Ammon's horn (tissue), 1 donor: ENCODE data around the gene LGALS9B.
"Not testable (repeated sequence)": the region's sequence is repeated elsewhere in the genome, so short reads cannot be mapped to it uniquely, and the experiment has no call there.

Experiments
- DNase-seq: peaks from one replicate; pipeline ENCODE4 v3.0.0-alpha.2; 2016; ENCODE audit warnings: low spot score

Gene LGALS9B

DNA sequence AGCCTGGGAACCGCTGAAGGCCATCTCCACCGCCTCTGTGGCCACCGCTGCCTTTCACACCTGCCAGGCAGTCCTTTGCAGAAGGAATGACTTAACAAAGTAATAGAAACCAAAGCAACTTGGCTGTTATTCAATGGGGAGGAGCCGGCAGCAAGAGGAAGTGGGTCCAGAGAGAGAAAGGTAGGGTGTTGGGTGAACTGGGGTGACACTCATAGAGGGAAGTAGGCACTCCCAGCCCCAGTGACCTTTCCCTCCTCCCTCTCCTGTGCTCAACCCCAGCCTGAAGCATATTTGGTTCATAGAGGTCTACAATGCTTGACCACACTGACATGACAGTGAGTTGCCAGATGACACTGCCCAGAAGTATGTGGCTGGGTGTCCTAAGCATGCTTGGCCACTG lies at the start of gene LGALS9B:
LGALS9B (minus strand) TSS at position 93 of the 400 bp plus-strand sequence; CDS start at position 24, 69 bp downstream.
- not testable (repeated sequence) for DNase-seq

DNA sequence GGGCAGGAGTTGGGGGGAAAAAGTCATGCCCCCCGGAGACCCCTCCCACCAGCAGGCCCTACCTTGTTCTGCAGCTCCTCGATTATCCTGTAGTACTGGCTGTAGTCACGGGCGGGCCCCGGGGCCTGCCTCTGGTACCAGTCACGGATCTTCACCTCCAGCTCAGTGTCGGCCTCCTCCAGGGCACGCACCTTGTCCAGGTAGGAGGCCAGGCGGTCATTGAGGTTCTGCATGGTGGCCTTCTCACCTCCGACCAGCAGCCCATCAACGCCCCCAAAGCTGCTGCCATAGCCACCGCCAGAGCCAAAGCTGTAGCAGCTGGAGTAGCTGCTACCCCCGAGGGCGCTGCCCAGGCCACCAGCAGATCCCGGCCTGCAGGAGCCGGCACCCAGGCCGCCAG lies 49.6 kb upstream of the LGALS9B start:
- DNase-seq, result not testable (repeated sequence)

DNA sequence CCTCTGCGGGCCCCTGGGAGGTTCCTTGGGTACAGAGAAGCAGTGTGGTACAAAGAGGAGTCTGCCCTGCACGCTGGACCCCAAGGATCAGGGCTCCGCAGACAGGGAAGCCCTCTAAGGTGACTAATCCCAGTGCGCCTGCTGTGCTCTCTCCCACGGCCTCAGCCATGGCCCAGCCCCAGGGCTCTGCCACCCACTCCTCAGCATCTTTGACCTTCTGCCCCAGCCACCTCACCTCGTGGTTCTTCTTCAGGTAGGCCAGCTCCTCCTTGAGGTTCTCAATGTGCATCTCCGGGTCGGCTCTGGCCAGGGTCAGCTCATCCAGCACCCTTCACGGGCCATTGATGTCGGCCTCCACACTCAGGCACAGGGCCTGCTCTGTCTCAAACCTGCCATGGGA lies 47.8 kb upstream of the LGALS9B start:
- not testable (repeated sequence) for DNase-seq

DNA sequence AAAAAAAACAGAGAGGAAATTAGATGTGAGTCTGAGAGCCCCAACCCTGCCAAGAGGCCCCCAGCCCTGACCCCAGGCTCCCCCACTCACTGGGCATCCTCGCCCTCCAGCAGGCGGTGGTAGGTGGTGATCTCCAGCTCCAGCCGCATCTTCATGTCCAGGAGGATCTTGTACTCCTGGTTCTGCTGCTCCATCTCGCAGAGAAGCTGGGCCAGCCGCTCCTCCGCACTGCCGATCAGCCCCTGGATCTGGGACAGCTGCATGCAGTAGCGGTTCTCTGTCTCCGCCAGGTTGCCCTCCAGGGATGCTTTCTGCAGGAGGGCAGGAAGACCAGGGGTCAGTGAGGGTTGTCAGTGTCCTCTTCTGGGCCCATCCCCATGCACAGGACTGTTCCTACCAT lies 46.2 kb upstream of the LGALS9B start:
- DNase-seq, result not testable (repeated sequence)

DNA sequence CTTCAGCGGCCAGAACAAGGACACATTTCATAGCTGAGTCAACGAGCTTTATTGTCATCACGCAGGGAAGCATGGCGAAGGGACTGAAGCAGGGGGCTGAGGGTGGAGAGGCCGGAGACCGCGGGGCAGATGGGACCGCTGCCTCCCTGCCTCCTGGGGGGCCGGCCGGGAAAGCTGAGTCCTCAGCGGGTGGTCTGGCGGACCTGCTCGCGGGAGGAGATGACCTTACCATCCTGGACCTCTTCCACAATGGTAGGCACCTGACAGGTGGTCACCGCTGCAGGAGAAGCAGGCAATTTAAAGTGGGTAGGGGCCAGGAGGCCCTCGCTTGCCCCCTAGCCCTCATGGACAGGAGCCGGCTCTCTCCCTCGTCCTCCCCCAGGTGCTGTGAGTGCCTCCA lies 45.0 kb upstream of the LGALS9B start:
- DNase-seq, result not testable (repeated sequence)

DNA sequence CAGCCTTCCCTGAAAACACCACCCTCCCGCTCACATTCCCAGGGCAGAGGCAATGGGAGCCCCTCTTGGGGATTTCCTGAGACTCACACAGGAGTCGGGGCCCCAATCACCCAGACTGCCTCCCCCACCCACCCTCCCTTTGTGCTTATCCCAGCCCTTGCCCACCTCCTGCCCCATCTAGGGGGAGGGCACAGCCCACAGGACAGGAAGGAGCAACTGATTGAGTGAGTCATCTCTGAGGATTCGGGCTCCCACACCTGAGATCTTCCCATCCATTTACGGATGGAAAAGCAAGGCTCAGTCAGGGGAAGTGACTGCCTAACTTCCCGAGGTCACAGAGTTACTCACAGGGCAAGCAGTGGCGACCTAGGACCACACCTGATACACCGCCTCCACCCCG lies 44.4 kb upstream of the LGALS9B start:
- not testable (repeated sequence) for DNase-seq

DNA sequence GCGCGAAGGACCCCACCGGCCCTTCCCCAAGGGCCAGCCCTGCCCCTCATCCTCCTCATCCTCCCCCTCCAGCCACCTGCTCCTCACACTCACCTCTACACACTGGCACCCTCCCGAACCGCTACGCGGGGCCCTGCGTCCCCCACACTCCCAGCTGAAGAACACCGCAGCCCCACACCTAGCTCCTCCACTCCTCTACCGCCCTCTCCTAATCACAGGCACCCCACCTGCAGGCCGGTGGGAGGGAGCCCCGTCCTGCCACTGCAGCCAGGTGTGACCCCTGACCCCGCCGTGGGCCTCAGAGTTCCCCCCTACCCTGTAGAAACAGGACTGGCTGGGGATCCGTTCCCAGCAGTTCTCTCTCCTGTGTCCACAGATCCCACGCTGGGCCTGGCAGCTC lies 38.0 kb upstream of the LGALS9B start:
- DNase-seq, result not testable (repeated sequence)

DNA sequence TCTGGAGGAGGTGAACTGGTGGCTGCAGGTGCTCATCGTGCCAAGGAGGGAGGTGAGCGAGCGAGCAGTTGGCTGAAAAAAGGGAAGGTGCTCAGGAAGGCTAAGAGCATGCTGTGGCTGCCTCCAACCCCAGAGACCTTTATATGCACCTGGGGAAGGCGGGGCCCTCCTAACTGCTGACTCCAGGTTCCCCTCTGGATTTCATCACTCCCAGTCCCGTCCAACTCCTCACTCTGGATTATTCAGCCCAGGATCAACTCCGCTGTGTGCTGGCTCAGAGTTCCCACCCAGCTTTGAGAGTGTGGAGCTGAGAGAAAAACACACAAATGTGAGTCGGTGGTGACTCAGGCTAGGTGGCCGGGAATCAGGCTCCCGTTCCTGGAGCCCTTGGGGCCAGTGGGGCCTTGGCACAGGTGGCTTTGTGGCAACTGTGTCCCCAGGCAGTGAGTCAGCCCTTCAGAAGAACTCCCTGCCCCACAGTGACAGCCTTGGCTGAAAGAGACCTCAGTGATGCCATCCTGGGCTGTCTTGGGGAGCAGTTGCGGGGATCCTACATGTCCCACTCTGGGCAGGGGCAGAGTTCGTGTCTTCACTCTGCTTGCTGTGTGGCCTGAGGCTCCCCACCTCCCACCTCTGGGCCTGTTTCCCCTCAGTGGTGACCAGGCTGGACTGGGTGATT lies 37.2 kb upstream of the LGALS9B start:
- not testable (repeated sequence) for DNase-seq

DNA sequence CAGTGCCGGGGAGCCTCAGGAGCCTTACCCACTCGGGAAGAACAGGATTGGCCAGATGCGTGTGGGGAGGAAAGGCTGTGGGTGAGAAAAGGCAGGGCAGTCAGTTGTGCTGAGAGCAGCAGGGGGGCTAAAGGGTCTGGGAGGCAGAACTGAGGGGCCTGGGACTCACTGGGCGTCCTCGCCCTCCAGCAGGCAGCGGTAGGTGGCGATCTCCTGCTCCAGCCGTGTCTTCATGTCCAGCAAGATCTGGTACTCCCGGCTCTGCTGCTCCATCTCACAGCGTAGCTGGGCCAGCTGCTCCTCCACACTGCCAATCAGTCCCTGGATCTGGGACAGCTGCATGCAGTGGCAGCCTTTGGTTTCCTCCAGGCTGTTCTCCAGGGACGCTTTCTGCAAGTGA lies 34.6 kb upstream of the LGALS9B start:
- not testable (repeated sequence) for DNase-seq

DNA sequence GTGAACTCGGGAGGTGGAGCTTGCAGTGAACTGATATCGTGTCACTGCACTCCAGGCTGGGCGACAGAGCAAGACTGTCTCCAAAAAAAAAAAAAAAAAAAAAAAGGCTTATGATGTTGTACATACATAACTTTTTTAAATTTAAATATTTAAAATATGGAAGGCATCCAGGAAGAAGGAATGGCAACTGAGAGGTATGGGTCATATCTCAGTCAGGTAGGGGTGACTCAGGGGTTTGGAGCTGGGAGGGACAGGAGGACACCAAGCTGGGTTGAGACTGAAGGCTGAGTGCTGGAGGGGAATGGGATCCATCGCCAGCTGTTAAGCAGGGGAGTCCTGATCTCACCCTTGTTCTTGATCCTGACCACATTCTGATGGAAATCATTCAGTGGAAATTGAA lies 33.0 kb upstream of the LGALS9B start:
- DNase-seq, result not testable (repeated sequence)

DNA sequence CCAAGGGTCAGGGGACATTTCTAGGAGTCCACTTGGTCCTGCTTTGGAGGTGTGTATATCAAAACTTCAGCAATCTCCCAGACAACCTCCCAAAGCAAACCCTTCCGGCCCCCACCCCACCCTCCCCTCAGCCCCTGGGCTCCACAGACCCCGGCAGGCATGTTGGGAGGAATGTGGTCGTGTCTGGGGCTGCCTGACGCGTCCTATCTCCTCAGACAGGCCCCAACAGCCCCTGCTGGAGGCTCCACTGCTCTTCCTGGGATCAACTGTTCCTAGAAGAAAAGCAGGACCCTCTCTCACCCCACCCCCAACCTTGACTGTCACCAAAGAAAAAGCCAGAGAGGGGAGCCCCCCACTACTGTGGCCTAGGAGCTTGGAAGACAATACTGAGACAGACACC lies 28.1 kb upstream of the LGALS9B start:
- not testable (repeated sequence) for DNase-seq

DNA sequence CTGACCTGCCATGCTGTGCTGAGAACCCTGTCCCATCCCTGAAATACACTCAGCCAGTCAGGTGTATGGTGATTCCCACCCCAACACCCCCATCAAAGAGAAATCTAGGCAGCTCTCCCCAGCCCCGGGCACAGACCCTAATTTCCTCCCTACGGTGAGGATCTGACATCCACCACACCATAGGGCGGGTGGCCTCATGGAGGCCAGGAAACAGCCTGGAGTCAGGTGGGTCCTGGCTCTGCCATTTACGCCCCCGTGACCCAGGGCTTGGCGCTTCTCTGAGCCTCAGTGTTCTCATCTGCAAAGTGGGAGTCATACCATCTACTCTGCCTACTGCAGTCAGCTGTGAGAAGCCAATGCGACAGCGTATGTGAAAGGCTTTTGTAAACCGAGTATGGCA lies 27.4 kb upstream of the LGALS9B start:
- not testable (repeated sequence) for DNase-seq

DNA sequence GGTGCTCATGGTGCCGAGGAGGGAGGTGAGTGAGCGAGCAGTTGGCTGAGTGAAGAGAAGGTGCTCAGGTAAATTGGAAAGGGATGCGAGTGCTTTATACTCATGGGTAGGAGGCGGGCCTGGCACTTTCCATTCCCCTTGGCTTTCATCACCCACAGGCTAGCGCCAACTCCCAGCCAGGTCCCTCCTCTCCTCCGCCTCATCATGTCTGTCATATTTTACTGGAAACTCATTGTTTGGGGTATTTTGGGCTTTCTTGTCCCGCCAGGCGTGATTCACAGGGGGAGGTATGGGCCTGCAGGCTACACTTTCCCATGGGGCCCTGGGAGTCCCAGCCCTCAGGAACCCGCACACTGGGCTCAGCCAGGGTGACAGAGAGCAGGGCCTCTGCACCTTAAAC lies 26.8 kb upstream of the LGALS9B start:
- DNase-seq, result not testable (repeated sequence)

DNA sequence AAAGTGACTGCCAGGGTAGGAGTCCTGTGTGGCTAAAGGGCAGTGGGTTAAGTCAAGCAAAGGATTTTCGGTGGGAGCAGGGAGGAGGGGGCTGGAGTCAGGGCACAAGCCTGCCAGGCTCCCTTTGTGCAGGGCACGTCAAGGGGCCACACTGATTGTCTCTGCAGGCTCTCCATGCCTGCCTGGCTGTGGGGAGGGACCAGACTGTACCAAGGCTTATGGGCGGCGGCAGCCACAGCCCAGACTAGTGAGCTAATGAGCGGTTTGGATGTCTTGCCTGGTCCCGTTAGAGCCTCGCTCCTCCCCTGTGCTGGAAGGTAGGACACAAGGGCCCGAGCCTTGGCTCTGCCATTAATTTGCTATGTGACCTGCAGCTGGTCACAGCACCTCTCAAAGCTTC lies 25.6 kb upstream of the LGALS9B start:
- DNase-seq, result not testable (repeated sequence)

DNA sequence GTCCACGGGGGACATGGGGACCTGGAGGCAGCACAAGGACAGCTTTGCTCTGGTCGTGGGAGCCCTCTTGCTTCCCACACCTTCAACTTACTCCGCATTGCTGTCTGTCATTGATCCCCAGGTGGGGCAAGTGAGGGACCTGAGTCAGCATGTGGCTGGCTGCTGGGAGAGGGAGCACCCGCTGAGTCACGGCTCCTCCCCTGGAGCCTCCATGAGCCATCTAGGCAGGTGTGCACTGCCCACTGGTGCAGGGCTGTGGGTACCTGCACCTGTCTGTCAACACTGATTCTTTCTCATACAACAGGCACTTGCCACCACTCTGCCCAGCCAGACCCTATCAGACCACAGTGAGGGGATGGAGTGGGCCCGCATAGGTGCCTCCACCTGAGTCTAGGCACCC lies 24.8 kb upstream of the LGALS9B start:
- not testable (repeated sequence) for DNase-seq

DNA sequence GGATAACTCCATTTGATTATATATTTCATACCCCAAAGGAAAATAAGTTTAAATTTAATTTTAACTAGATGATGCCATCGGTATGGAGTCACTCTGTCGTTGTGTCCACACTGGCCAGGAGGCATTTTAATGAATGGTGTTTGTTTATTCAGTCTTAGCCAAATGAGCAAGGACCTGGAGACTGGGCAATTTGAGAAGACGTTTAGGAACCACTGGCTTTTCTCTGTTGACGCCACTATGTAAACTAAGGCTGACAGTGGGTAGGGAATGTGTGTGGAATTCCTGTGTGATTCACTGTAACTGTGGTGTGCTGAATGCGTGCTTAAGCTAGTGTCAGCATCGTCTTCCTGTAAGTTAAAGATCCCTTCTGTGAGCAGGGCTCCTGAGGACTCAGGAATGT lies 17.6 kb upstream of the LGALS9B start:
- DNase-seq, result not testable (repeated sequence)

DNA sequence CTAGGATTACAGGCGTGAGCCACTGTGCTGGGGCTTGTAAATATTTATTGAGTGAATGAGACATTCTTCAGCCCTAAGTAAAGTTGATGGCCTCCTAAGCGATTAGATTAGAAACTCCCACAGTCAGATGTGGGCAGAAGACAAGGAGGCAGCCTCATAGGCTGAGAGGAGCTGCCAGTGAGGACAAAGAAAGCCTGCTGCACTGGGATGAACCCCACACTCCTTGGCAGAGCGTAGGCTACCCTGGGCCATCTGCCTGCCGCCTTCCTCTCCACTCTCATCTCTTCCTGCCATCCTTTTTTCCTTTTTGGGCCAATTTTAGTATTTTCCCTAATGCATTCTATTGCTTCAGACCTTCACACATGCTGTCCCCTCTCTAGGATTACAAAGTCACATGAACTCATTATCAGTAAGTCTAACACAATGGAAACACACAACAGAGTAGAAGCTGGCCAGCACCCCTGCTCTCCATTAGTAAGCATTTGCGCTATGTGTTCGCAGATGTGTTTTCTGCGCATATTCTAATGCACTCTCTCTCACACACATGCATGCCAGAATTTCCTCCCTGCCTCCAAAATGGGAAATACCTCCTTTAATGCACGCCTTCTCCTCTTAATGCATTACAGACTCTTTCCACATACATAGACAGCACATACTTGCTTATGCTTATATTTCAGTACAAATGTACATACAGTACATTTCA lies 12.7 kb upstream of the LGALS9B start:
- not testable (repeated sequence) for DNase-seq

DNA sequence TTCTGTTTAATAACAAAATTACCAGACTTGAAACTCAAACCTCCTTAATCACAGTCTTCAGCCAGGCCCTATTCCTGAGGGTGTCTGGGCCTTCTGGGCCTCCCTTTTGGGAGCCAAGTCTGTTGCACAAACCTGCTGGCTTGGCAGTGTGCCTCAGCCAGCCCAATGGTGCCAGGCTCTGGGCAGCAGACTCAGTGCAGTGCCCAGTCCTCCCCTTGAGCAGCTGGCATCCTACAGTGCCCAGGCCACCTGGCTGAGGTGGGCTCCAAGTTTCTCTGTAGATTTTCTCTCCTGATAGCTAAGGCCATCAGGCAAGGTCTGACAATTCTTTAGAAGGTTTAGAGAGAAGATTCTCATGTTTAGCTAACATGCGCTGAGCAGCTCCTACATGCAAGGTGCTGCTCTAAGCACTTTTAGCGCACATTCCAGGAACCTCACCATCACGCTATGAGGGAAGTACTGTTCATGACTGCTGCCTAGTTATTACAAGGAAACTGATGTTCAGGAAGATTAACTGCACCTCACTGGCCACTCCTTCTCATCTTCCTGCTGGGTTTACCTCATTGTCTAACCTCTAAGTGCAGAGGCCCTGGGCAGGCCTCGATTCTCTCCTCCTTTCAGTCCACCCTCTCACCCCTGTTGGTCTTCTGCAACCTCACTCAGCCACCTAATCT lies 10.2 kb upstream of the LGALS9B start:
- DNase-seq, result not testable (repeated sequence)

DNA sequence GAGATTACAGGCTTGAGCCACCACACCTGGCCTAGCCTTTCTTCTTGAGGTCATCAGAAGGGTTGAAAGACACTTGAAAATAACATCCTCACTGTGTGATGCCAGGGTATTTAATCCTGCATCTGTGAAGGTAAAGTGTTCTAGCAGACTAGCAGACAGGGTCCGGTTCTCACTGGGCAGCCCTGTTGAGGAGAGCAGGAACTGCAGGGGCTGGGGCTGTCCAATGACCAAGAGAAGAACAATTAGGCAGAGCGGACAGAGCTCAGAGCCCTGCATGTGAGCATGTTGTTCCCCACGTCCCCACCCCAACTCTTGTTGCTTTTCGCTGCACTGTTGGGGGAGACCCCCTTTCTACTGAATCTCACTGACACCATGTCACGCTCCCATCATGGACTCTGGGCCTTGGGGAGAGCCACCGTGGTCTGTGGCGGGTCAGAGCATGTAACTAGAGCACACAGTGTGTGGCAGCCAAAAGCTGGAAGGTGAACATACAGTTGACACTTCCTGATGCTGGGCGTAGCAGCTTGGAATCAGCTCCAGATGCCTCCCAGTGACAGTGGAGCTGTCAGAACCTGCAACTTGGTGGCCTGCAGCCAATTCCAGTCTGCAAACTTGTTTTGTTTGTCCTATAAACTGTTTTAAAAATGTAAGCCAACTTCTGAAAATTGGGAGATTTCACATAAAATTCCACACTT lies 7.9 kb upstream of the LGALS9B start:
- DNase-seq, result not testable (repeated sequence)

DNA sequence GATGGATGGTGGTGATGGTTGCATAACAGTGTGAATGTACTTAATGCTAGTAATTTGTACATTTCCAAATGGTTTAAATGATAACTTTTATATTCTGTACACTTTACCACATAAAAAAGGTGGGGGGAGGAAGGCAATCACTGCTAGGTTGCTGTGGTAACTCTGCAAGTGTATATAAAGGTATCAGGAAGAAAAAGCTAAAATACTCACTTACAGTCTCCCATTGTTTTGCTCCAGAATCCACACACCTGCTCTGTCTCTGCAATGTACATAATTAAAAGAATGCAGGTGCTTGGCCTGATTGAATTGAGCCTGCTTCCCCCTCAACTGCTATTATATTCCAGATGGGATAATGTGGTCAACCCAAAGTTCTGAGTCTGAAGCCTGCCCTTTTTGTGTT lies 6.7 kb upstream of the LGALS9B start:
- DNase-seq, result not testable (repeated sequence)

DNA sequence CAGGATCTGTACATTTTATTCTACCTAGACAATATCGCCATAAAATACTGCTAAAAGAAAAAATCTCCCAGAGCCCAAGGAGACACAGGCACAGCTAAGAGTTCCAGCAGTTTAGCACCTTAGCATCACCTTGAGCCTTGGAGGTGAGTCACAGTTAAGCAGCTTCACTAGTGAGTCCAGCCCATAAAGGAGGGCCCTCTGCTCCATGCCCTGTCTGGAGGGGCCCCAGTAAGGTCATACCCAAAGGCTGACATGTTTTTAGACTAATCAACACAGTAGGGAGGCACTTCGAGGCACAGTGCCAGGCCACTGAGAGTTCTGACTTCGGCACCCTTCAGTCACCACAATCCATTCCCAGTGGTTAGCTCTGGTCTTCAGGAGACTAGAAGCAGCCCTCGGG lies 2.6 kb upstream of the LGALS9B start:
- not testable (repeated sequence) for DNase-seq

DNA sequence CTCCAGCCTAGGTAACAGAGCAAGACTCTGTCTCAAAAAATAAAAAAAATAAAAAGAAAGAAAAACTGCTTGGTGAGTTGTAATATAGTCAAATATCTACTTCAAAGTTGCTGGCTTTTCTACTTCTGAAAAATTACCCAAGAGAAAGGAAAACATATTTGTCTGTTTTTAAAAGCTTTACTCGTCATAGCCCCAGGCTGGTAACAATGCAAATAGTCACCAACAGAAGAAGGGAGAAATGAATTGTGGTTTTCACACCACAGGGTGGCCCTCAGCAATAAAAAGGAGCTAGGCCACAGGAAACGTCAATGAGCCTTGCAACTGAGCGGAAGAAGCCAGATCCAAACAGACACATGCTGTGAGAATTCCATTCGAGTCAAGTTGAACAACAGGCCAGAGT lies 1.8 kb upstream of the LGALS9B start:
- not testable (repeated sequence) for DNase-seq
